Fibroblast of mammary gland (primary cell): ENCODE results near the gene CPT1A.
A peak's percentile ranks its signal among the peaks of the same experiment; 100 is the strongest.
"Not testable (repeated sequence)": the region's sequence is repeated elsewhere in the genome, so short reads cannot be mapped to it uniquely, and the experiment has no call there.

Source experiments
- DNase-seq: peaks from one replicate; pipeline ENCODE4 v3.0.0-alpha.2; 2010; ENCODE audit warnings: low read depth
- H3K4me3 ChIP-seq: 2 replicates; pipeline ENCODE4 v1.5.1; 2011; ENCODE audit warnings: low read depth, mild to moderate bottlenecking, low read length, moderate library complexity; ENCODE audit not compliant: control insufficient read depth
- TF ChIP-seq, protein P1 (sequence below): conservative IDR thresholded peaks from 2 replicates; pipeline ENCODE4 v1.5.1; 2011; ENCODE audit warnings: low read depth, low read length, inconsistent platforms; ENCODE audit not compliant: control insufficient read depth, insufficient read depth

The CPT1A gene

DNA sequence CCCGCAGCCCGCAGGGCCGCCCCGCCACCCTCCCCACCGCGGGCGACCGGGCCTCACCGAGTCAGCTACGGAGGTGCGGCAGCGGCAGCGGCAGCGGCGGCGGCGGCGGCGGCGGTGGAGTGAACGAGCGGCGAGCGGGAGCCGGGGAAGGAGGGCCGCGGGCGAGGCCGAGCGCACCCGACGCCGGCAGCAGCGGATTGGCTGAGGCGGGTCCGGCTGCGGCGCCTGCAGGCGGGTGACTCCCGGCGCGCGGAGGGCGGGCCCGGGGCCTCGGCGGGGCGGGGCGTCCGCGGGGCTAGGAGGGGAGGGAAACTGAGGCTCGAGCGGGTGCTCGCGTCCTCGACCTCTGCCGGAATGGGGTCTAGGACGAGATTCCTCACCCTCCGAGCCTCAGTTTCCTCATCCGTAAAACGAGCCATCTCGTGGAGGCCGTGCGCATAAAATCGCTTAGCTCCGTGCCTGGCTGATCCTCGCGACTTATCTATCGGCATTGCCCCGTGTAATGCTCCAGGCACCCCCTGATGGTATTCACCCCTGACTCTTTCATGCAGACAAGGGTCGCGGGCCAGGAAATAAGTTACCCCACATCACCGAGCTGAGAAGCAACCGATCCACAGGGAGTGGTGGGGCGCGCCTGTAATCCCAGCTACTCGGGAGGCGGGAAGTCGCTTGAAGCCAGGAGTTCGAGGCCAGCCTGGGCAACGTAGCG lies at the start of gene CPT1A:
CPT1A (minus strand) TSS at position 199 of the 709 bp plus-strand sequence. CDS start 26,442 bp downstream, outside the sequence.
- H3K4me3 ChIP-seq = peak within 1 kb of the TSS; percentile 76
- DNase-seq = peak; percentile 59
- TF ChIP-seq, protein P1, sequence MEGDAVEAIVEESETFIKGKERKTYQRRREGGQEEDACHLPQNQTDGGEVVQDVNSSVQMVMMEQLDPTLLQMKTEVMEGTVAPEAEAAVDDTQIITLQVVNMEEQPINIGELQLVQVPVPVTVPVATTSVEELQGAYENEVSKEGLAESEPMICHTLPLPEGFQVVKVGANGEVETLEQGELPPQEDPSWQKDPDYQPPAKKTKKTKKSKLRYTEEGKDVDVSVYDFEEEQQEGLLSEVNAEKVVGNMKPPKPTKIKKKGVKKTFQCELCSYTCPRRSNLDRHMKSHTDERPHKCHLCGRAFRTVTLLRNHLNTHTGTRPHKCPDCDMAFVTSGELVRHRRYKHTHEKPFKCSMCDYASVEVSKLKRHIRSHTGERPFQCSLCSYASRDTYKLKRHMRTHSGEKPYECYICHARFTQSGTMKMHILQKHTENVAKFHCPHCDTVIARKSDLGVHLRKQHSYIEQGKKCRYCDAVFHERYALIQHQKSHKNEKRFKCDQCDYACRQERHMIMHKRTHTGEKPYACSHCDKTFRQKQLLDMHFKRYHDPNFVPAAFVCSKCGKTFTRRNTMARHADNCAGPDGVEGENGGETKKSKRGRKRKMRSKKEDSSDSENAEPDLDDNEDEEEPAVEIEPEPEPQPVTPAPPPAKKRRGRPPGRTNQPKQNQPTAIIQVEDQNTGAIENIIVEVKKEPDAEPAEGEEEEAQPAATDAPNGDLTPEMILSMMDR = no peak

DNA sequence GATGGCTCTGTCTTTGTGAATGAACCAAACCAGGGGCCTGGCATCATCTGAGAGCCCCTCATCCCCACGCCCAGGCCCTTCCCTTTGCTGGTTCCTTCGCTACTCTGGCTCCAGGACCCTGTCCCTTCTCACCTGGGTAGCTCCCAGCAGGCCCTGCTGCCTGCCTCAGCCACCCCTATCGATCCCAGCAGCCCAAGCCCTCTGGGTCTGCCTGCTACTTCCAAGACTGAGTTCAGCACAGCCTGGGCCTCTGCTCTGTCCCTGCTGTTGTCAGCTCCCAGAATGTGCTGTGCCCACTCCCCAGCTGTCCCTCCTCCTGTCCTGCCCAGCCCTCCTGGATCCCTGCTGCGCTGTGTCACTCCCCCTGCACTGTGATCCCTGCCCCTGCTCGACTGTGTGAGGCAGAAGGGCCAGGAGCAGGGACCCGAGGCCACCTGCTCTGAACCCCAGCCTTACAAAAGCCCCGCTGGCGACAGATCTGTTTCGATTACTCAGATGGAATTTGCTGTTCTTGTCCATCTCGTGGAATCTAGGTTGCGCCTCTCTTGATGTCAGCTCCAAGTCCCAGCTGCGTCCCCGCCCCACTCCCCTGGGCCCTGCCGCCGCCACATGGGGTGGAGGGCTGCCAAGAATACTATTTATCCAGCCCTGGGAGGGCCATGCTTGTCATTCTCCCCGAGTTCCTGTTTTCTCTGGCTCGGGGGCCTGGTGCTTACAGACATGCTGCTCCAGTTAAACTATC lies 48.9 kb upstream of the CPT1A start:
- TF ChIP-seq, protein P1 = no peak
- DNase-seq = peak; percentile 91
- no peak overlapping the region for H3K4me3 ChIP-seq

DNA sequence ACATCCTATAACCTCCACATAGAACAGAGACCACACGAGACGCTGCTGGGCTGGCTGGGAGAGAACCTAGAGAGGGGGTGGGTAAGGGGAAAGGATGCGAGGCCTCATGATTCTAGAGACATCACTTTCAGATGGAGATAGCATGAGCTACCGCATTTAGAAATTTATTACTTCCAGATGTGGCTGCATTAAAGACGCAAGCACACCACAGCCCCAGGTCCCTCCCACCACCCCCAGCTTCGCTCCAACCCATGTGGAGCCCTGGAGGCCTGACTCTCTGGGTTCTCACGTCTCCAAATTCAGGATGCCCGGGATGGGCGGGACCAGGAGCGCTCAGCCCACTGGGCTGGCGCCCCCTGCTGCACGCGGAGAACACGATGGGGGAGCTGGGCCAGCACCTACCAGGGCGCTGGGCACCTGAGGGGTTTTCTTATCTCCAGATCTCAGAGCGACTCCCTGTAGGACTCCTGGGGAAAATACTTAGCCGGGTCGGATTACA lies 48.3 kb upstream of the CPT1A start:
- H3K4me3 ChIP-seq = no peak overlapping the region
- DNase-seq = peak; percentile 99
- TF ChIP-seq, protein P1 = peak; percentile 81

DNA sequence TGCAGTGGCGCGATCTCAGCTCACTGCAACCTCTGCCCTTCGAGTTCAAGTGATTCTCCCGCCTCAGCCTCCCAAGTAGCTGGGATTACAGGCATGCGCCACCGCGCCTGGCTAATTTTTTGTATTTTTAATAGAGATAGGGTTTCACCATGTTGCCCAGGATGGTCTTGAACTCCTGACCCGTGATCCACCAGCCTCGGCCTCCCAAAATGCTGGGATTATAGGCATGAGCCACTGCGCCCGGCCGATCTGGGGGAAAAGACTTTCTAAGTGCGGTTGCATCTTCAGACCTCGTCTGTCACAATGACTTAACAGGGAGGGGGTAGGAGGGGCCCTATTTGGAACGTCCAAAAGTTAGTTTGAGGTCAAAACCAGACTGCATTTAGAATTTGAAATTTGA lies 43.1 kb upstream of the CPT1A start:
- DNase-seq, H3K4me3 ChIP-seq: not testable (repeated sequence)

DNA sequence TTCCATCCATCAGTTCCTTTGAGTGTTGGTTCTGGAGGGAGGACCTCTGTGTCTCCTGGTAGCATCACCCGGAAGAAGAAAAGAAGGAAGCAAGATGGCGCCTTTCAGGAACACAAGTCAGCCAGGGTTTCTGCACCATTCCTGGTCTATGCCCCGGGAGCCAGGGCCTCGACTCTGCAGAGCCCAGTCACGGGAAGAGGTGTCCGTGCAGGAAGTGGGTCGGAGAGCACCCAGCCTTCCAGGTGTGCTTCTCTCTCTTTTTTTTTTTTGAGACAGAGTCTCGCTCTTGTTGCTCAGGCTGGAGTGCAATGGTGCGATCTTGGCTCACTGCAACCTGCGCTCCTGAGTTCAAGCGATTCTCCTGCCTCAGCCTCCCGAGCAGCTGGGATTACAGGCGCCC lies 40.7 kb upstream of the CPT1A start:
- DNase-seq = no peak
- TF ChIP-seq, protein P1 = no peak
- H3K4me3 ChIP-seq = no peak overlapping the region

DNA sequence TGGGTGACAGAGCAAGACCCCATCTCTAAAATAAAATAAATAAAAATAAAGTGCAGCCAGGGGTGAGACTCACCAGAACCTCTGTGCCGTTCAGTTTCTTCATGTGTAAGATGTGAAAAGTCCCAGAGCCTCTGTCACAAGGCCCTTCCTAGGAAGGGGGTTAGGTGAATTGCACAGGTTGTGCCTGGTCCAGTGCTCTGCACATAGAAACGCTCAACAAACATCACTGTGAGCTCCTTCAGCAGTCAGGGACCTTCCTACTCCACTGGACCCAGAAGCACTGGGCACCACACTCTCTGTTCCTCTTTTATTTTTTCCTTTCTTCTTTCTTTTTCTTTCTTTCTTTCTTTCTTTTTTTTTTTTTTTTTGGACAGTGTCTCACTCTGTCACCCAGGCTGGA lies 39.6 kb upstream of the CPT1A start:
- no peak for DNase-seq
- TF ChIP-seq, protein P1 = no peak
- no peak overlapping the region for H3K4me3 ChIP-seq

DNA sequence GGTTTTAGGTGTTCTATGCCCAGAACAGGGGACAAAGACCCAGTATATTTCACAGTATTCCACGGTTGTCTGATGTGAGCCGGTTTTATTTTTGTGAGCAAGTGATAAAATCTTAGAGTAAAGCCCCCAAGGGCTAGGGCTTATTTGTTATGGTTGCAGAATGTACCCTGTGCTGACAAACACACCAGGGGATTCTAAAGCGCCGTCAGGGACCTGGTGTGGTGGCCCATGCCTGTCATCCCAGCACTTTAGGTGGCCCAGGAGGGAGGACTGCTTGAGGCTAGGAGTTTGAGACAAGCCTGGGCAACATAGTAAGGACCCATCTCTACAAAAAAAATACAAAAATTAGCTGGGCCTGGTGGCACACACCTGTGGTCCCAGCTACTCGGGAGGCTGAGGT lies 39.1 kb upstream of the CPT1A start:
- H3K4me3 ChIP-seq = no peak overlapping the region
- no peak for DNase-seq
- TF ChIP-seq, protein P1 = no peak
